ENCODE measurements around the gene DNAH6. TPM values are rescaled to one million over a fixed set of nuclear protein-coding genes. Genes with fewer than 3 reads are reported as not detected.
"Not testable (repeated sequence)": the region's sequence is repeated elsewhere in the genome, so short reads cannot be mapped to it uniquely, and the experiment has no call there.

DNAH6 gene
- total RNA-seq, 4 donors from 2014 or later, result 3.2 to 9.3 (median 6.3) TPM

DNA sequence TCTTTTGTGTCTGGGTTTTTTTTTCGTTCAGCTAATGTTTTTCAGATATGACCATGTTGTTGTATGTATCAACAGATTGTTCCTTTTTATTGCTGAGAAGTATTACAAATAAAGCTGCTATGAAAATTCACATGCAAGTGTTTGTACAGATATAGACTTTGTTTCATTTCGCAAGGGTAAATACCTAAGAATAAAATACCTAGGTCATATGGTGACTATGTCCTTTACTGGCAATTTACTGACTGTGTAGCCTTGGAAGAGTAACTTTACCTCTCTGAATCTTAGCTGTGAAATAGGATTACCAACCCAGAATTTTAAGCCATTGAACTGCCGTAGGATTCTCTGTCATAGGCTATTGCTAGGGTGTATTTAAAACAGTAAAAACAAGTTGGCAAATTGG, 19.0 kb upstream of the DNAH6 start:
- intact Hi-C loops (cut with DNase I), result loop anchor here (5.0 to 10.0 kb wide), 2 partner anchors 128 to 385 kb away; partner anchors contain the start of gene TRABD2A
- H3K27ac ChIP-seq, result no peak overlapping the region
- no peak overlapping the region for H3K4me3 ChIP-seq (replicated peaks in 1 of 3)
- WGBS, 2 donors, result 92 to 94% methylated on average over 3 of the region's 3 CpGs
- no peak for TF ChIP-seq POLR2A (IDR thresholded peaks at IDR 0.05)
- TF ChIP-seq, protein P1, sequence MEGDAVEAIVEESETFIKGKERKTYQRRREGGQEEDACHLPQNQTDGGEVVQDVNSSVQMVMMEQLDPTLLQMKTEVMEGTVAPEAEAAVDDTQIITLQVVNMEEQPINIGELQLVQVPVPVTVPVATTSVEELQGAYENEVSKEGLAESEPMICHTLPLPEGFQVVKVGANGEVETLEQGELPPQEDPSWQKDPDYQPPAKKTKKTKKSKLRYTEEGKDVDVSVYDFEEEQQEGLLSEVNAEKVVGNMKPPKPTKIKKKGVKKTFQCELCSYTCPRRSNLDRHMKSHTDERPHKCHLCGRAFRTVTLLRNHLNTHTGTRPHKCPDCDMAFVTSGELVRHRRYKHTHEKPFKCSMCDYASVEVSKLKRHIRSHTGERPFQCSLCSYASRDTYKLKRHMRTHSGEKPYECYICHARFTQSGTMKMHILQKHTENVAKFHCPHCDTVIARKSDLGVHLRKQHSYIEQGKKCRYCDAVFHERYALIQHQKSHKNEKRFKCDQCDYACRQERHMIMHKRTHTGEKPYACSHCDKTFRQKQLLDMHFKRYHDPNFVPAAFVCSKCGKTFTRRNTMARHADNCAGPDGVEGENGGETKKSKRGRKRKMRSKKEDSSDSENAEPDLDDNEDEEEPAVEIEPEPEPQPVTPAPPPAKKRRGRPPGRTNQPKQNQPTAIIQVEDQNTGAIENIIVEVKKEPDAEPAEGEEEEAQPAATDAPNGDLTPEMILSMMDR (IDR thresholded peaks at IDR 0.05), result no peak
- H3K36me3 ChIP-seq, result no peaks in the 10 kb centered on the region
- H3K27me3 ChIP-seq, result no peaks in the 10 kb centered on the region
- DNase-seq, result no peak
- H3K4me1 ChIP-seq, result no peaks in the 10 kb centered on the region
- no peaks in the 10 kb centered on the region for H3K9me3 ChIP-seq

DNA sequence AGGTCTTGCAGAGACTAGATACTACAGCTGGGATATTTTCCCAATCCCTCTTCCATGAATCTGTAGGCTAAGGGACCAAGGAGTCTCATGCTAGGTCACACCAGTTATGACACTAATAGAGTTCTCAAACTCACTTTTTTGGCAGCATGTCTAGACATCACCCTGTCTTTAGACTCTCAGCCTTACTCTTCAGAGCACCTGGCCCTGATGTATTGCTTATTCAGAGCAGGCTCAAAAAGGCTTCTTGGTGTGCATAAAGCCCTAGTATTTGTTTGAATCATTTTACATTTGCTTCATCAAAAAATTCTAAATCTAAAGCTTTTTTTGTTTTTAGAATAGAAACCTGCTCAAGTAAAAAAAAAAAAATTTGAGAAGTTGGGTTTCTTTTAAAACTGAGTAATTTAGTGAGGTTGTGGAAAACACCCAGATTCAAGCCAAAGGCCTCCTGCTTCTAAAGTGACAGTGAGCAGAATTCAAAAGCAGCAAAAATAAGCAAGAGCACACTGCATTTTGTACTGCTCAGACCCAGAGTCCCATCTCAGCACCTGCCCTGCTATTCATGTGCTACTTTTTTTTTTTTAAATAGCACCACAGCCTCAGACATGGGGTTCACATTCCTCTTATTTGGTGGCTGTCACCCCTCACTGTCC, 18.0 kb upstream of the DNAH6 start:
- H3K4me1 ChIP-seq, result no peaks in the 10 kb centered on the region
- no peaks in the 10 kb centered on the region for H3K9me3 ChIP-seq
- no peak for DNase-seq
- no peaks in the 10 kb centered on the region for H3K27me3 ChIP-seq
- H3K36me3 ChIP-seq, result no peaks in the 10 kb centered on the region
- H3K4me3 ChIP-seq (replicated peaks in 1 of 3), result no peak overlapping the region
- intact Hi-C loops (cut with DNase I), result loop anchor here (5.0 to 10.0 kb wide), 2 partner anchors 127 to 384 kb away; partner anchors contain the start of gene TRABD2A
- TF ChIP-seq, protein P1 (IDR thresholded peaks at IDR 0.05), result no peak
- no peak for TF ChIP-seq POLR2A (IDR thresholded peaks at IDR 0.05)
- no peak overlapping the region for H3K27ac ChIP-seq

DNA sequence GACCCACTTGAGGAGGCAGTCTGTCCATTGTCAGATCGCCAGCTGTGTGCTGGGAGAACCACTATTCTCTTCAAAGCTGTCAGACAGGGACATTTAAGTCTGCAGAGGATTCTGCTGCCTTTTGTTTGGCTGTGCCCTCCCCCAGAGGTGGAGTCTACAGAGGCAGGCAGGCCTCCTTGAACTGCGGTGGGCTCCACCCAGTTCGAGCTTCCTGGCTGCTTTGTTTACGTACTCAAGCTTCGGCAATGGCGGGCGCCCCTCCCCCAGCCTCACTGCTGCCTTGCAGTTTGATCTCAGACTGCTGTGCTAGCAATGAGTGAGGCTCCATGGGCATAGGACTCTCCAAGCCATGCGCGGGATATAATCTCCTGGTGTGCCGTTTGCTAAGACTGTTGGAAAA, 5.3 kb upstream of the DNAH6 start:
- H3K27ac ChIP-seq; intact Hi-C loops (cut with DNase I); DNase-seq: not testable (repeated sequence)

DNA sequence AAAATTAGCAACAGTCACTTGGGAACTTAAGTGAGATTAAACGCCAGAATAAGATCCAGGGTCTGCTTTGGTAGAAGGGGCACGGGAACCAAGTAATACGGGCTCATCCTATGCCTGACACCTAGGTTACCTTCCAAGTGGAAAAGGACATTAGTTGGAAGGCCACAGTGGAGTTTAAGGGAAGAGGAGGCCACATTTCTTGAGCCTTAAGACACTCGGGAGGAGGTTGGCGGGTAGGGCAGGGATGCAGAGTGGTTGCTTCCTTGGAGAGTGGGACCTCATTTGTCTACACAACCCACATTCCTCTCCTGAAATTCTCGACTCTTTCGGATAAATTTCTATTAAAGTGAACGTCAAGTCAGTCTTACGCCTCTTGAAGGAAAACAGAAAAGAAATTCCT, 510 bp upstream of the DNAH6 start:
- Histone ChIP-seq H3K4me3 (replicated peaks in 1 of 3) (peak overlapping the region in 1 of 3 donors; percentile 32), H3K9me3 (no peaks in the 10 kb centered on the region), H3K36me3 (no peaks in the 10 kb centered on the region), H3K27me3 (no peaks in the 10 kb centered on the region), H3K27ac (no peak overlapping the region), H3K4me1 (peaks cover 0 to 5% of the 10 kb centered on the region in 2 donors)
- 45 to 56% methylated on average over 9 of the region's 9 CpGs for whole genome bisulfite sequencing, 2 donors
- TF ChIP-seq, protein P1 (IDR thresholded peaks at IDR 0.05), result no peak
- no peak for TF ChIP-seq POLR2A (IDR thresholded peaks at IDR 0.05)
- no peak for DNase-seq
- intact Hi-C loops (cut with DNase I), result no loop called here

More for the DNA sequence above, 5.3 kb upstream of the DNAH6 start:
- H3K36me3 ChIP-seq; H3K4me3 ChIP-seq (replicated peaks in 1 of 3); H3K27me3 ChIP-seq; H3K9me3 ChIP-seq; H3K4me1 ChIP-seq: not testable (repeated sequence)
- 94 to 96% methylated on average over 9 to 10 of the region's 10 CpGs for WGBS, 2 donors

DNA sequence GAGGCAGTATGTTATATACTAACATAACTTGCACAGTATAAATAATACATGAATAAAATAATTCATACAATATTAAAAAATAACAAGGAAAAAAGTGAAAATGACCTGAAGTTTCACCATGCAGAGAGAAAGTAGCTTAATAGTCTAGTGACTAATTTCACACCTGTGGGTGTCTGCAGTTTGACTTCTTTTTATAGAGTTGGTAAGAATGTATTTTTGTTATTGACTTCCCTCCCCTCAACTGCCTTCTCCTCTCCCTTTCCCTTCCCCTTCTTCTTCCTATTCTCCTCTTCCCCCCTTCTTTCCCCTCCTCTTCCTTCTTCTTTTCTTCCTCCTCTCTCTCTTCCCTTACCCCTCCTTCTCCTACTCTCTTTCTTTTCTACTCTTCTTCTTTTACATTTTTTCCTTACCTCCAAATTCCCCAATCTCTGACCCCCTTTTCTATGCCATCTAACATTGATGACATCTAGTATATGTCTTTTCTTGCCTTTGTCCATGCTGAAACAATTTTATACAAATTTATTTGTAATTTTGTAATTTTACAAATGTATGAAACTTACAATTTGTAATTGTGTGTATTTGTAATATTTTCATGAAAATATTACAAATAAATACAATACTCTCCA, 3.1 kb downstream of the DNAH6 start:
- no peak for DNase-seq
- Histone ChIP-seq H3K27me3 (no peaks in the 10 kb centered on the region), H3K27ac (no peak overlapping the region), H3K4me1 (peaks cover 0 to 5% of the 10 kb centered on the region in 2 donors), H3K9me3 (no peaks in the 10 kb centered on the region), H3K36me3 (no peaks in the 10 kb centered on the region), H3K4me3 (replicated peaks in 1 of 3) (no peak overlapping the region)
- intact Hi-C loops (cut with DNase I), result no loop called here
- TF ChIP-seq, protein P1 (IDR thresholded peaks at IDR 0.05), result no peak
- TF ChIP-seq POLR2A (IDR thresholded peaks at IDR 0.05), result no peak
